Right atrium auricular region (tissue), 2 donors: ENCODE measurements around the gene IREB2. TPM values are rescaled to one million over a fixed set of nuclear protein-coding genes. Genes with fewer than 3 reads are reported as not detected.
"Not testable (repeated sequence)": the region's sequence is repeated elsewhere in the genome, so short reads cannot be mapped to it uniquely, and the experiment has no call there.

ENCODE experiments used
- DNase-seq: peaks from one replicate; pipeline ENCODE4 v3.0.0-alpha.2; 2019; ENCODE audit warnings: low spot score
- H3K27ac ChIP-seq, 2 donors: fragments of 200-600 bp; sonication (generic); 1 replicate in 1 of 2; 2 replicates in 1 of 2; pipeline ENCODE4 v1.5.1; 2016 to 2019
- H3K27me3 ChIP-seq, 2 donors: fragments of 200-600 bp; sonication (generic); one replicate each; pipeline versions ENCODE4 v1.5.1 to v1.6.0; 2017 to 2019
- H3K36me3 ChIP-seq: fragments of 200-600 bp; sonication (generic); one replicate; pipeline ENCODE4 v1.5.1; 2016
- H3K4me1 ChIP-seq, 2 donors: fragments of 200-600 bp; sonication (generic); one replicate each; pipeline versions ENCODE4 v1.5.1 to v1.6.0; 2017 to 2019
- H3K4me3 ChIP-seq, 2 donors: fragments of 200-600 bp; sonication (generic); 1 replicate in 1 of 2; 2 replicates in 1 of 2; pipeline ENCODE4 v1.5.1; 2017 to 2019; ENCODE audit warnings: mild to moderate bottlenecking in 1 of 2, moderate library complexity in 1 of 2
- H3K9me3 ChIP-seq, 2 donors: fragments of 200-600 bp; sonication (generic); one replicate each; pipeline ENCODE4 v1.5.1; 2019
- CTCF ChIP-seq, 2 donors: fragments of 200-600 bp; sonication (generic); IDR thresholded peaks; one replicate each; pipeline ENCODE4 v1.5.1; 2019; ENCODE audit warnings: antibody characterized with exemption in 2 of 2
- total RNA-seq, 2 donors: library from RNA; depleted of rRNA; stranded (reverse); fragments of >200 nt; gene quantifications; one replicate each; pipeline ENCODE4 v1.1.0, GENCODE V29; 2016

The IREB2 gene
- total RNA-seq, 2 donors from 2014 or later = 14.5 to 16.3 TPM

GRCh38 chr15:78508272-78508671, 70.3 kb downstream of the IREB2 start:
- Histone ChIP-seq H3K27ac (no peak overlapping the region), H3K4me1 (peaks cover 0 to 9% of the 10 kb centered on the region in 2 donors), H3K4me3 (peak overlapping the region; percentile 70 to 86), H3K9me3 (no peaks in the 10 kb centered on the region), H3K27me3 (no peaks in the 10 kb centered on the region), H3K36me3 (no peaks in the 10 kb centered on the region)
- TF ChIP-seq CTCF (IDR thresholded peaks at IDR 0.05) = no peak
- DNase-seq = no peak

GRCh38 chr15:78509726-78510312, 71.8 kb downstream of the IREB2 start:
- H3K27me3 ChIP-seq = no peaks in the 10 kb centered on the region
- no peak for TF ChIP-seq CTCF (IDR thresholded peaks at IDR 0.05)
- no peak overlapping the region for H3K4me3 ChIP-seq
- DNase-seq = no peak
- H3K36me3 ChIP-seq = no peaks in the 10 kb centered on the region
- no peaks in the 10 kb centered on the region for H3K9me3 ChIP-seq
- peaks cover 0 to 9% of the 10 kb centered on the region in 2 donors for H3K4me1 ChIP-seq
- H3K27ac ChIP-seq = no peak overlapping the region

- H3K4me1 ChIP-seq, DNase-seq, H3K27me3 ChIP-seq, H3K9me3 ChIP-seq, H3K4me3 ChIP-seq, H3K36me3 ChIP-seq, H3K27ac ChIP-seq: not testable (repeated sequence)
These were observed 82.0 kb downstream of the IREB2 start for GRCh38 chr15:78520035-78520434.

GRCh38 chr15:78524230-78524629, 86.2 kb downstream of the IREB2 start:
- no peak overlapping the region for H3K27ac ChIP-seq
- no peaks in the 10 kb centered on the region for H3K36me3 ChIP-seq
- DNase-seq = no peak
- TF ChIP-seq CTCF (IDR thresholded peaks at IDR 0.05) = no peak
- no peak overlapping the region for H3K4me3 ChIP-seq
- no peaks in the 10 kb centered on the region for H3K27me3 ChIP-seq
- H3K4me1 ChIP-seq = no peaks in the 10 kb centered on the region
- no peaks in the 10 kb centered on the region for H3K9me3 ChIP-seq

GRCh38 chr15:78527325-78527724, 89.3 kb downstream of the IREB2 start:
- TF ChIP-seq CTCF (IDR thresholded peaks at IDR 0.05) = no peak

GRCh38 chr15:78533331-78533730, 95.3 kb downstream of the IREB2 start:
- H3K27me3 ChIP-seq = no peaks in the 10 kb centered on the region
- no peaks in the 10 kb centered on the region for H3K9me3 ChIP-seq
- no peak for TF ChIP-seq CTCF (IDR thresholded peaks at IDR 0.05)
- no peaks in the 10 kb centered on the region for H3K36me3 ChIP-seq
- no peak for DNase-seq
- no peaks in the 10 kb centered on the region for H3K4me1 ChIP-seq
- H3K27ac ChIP-seq = no peak overlapping the region
- no peak overlapping the region for H3K4me3 ChIP-seq

More at GRCh38 chr15:78527325-78527724, 89.3 kb downstream of the IREB2 start:
- Histone ChIP-seq H3K4me3 (no peak overlapping the region), H3K27me3 (no peaks in the 10 kb centered on the region), H3K36me3 (no peaks in the 10 kb centered on the region), H3K9me3 (no peaks in the 10 kb centered on the region), H3K4me1 (no peaks in the 10 kb centered on the region), H3K27ac (no peak overlapping the region)
- no peak for DNase-seq
